Uterus (tissue), 4 donors: ENCODE data around the gene CD226. TPM values are rescaled to one million over a fixed set of nuclear protein-coding genes. Genes with fewer than 3 reads are reported as not detected.

Experiments
- DNase-seq, 2 donors: peaks; one replicate each; pipeline ENCODE4 v3.0.0-alpha.2; 2019 to 2020
- H3K27ac ChIP-seq, 2 donors: fragments of 200-600 bp; sonication (generic); 1 replicate in 1 of 2; 2 replicates in 1 of 2; pipeline ENCODE4 v1.5.1; 2016 to 2018
- H3K27me3 ChIP-seq, 2 donors: fragments of 200-600 bp; sonication (generic); one replicate each; pipeline ENCODE4 v1.5.1; 2018 to 2019; ENCODE audit warnings: control low read depth in 1 of 2
- H3K36me3 ChIP-seq, 2 donors: fragments of 200-600 bp; sonication (generic); one replicate each; pipeline ENCODE4 v1.5.1; 2019; ENCODE audit warnings: control low read depth in 1 of 2
- H3K4me1 ChIP-seq, 2 donors: fragments of 200-600 bp; sonication (generic); one replicate each; pipeline ENCODE4 v1.5.1; 2018 to 2019; ENCODE audit warnings: control low read depth in 1 of 2
- H3K4me3 ChIP-seq, 2 donors: fragments of 200-600 bp; sonication (generic); 1 replicate in 1 of 2; 2 replicates in 1 of 2; pipeline ENCODE4 v1.5.1; 2018 to 2019; ENCODE audit warnings: mild to moderate bottlenecking in 1 of 2
- H3K9me3 ChIP-seq, 2 donors: fragments of 200-600 bp; sonication (generic); one replicate each; pipeline ENCODE4 v1.5.1; 2019; ENCODE audit warnings: control low read depth in 1 of 2
- POLR2A ChIP-seq, 2 donors: fragments of 450-650 bp; IDR thresholded peaks; one replicate each; pipeline ENCODE4 v1.6.1; 2016; ENCODE audit warnings: antibody characterized with exemption in 2 of 2, mild to moderate bottlenecking in 1 of 2, moderate library complexity in 1 of 2
- intact Hi-C: fragments of 100-400 bp; cut with DNase I; formaldehyde crosslinking; loops from one replicate; pipeline ENCODE4 v1.15.1; 2023; ENCODE audit warnings: low total_unique reads
- total RNA-seq, 4 donors: library from RNA; depleted of rRNA in 3 of 4; stranded (reverse); fragments of >200 nt in 3 of 4; gene quantifications; one replicate each; pipeline versions ENCODE4 v1.1.0 to v1.2.4, GENCODE V29; 2014 to 2023
- TF ChIP-seq, protein P1 (sequence below), 4 experiments: fragments of 200-600 bp in 2 of 4; fragments of 450-650 bp in 2 of 4; sonication (generic) in 2 of 4; IDR thresholded peaks; one replicate each; pipeline ENCODE4 v1.5.1; 2016 to 2019; ENCODE audit warnings: antibody characterized with exemption in 4 of 4, mild to moderate bottlenecking in 2 of 4, moderate library complexity in 1 of 4
- donor health status: DM: yes; HTN: yes; CAD: no.

CD226 gene
- total RNA-seq, 4 donors from 2014 or later, result 0.59 to 5.5 (median 2.9) TPM; not detected in 1

- no peak for DNase-seq
- intact Hi-C loops, result no loop called here
These were observed 20.4 kb upstream of the CD226 start for GRCh38 chr18:69968039-69968438.

GRCh38 chr18:69963196-69963595 is 15.5 kb upstream of the CD226 start:
- Histone ChIP-seq H3K27ac (no peak overlapping the region), H3K36me3 (no peaks in the 10 kb centered on the region), H3K4me1 (no peaks in the 10 kb centered on the region), H3K9me3 (no peaks in the 10 kb centered on the region), H3K27me3 (no peaks in the 10 kb centered on the region), H3K4me3 (no peak overlapping the region)
- no peak for DNase-seq
- intact Hi-C loops, result no loop called here
- no peak for TF ChIP-seq POLR2A (IDR thresholded peaks at IDR 0.05)
- TF ChIP-seq, protein P1, sequence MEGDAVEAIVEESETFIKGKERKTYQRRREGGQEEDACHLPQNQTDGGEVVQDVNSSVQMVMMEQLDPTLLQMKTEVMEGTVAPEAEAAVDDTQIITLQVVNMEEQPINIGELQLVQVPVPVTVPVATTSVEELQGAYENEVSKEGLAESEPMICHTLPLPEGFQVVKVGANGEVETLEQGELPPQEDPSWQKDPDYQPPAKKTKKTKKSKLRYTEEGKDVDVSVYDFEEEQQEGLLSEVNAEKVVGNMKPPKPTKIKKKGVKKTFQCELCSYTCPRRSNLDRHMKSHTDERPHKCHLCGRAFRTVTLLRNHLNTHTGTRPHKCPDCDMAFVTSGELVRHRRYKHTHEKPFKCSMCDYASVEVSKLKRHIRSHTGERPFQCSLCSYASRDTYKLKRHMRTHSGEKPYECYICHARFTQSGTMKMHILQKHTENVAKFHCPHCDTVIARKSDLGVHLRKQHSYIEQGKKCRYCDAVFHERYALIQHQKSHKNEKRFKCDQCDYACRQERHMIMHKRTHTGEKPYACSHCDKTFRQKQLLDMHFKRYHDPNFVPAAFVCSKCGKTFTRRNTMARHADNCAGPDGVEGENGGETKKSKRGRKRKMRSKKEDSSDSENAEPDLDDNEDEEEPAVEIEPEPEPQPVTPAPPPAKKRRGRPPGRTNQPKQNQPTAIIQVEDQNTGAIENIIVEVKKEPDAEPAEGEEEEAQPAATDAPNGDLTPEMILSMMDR (IDR thresholded peaks at IDR 0.05), result no peak

More at GRCh38 chr18:69968039-69968438, 20.4 kb upstream of the CD226 start:
- H3K27ac ChIP-seq, result no peak overlapping the region
- TF ChIP-seq, protein P1 (IDR thresholded peaks at IDR 0.05), result no peak
- no peak for TF ChIP-seq POLR2A (IDR thresholded peaks at IDR 0.05)
- no peaks in the 10 kb centered on the region for H3K4me1 ChIP-seq
- H3K36me3 ChIP-seq, result no peaks in the 10 kb centered on the region
- no peak overlapping the region for H3K4me3 ChIP-seq
- H3K27me3 ChIP-seq, result no peaks in the 10 kb centered on the region
- no peaks in the 10 kb centered on the region for H3K9me3 ChIP-seq

DNA sequence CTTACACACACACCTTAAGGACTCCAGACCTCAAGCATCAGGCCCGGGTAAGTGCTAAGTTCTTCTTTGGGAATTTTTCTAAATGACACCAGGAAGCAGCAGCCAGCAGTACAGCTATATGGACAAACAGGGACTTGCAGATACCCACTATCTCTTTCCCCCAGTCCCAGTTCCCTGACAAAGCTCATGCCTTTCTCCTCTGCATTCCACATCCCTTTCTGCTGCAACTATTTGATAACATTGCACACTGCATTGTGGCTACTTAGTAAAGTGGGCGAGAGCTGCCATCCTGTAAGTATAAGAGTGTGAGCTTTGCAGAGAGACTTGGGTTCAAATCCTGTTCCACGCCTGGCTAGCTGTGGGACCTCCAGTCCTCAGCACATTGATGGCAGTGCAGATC is 14.0 kb upstream of the CD226 start:
- no peak for TF ChIP-seq POLR2A (IDR thresholded peaks at IDR 0.05)
- TF ChIP-seq, protein P1 (IDR thresholded peaks at IDR 0.05), result no peak
- H3K4me3 ChIP-seq, result no peak overlapping the region
- intact Hi-C loops, result no loop called here
- H3K36me3 ChIP-seq, result no peaks in the 10 kb centered on the region
- no peak overlapping the region for H3K27ac ChIP-seq
- H3K27me3 ChIP-seq, result no peaks in the 10 kb centered on the region
- H3K9me3 ChIP-seq, result no peaks in the 10 kb centered on the region
- H3K4me1 ChIP-seq, result no peaks in the 10 kb centered on the region
- DNase-seq, result no peak

GRCh38 chr18:69958422-69958821 is 10.7 kb upstream of the CD226 start:
- Histone ChIP-seq H3K4me3 (no peak overlapping the region), H3K27me3 (no peaks in the 10 kb centered on the region), H3K36me3 (no peaks in the 10 kb centered on the region), H3K27ac (no peak overlapping the region), H3K4me1 (no peaks in the 10 kb centered on the region), H3K9me3 (no peaks in the 10 kb centered on the region)
- intact Hi-C loops, result no loop called here
- DNase-seq, result no peak
- no peak for TF ChIP-seq POLR2A (IDR thresholded peaks at IDR 0.05)
- TF ChIP-seq, protein P1 (IDR thresholded peaks at IDR 0.05), result no peak

GRCh38 chr18:69957747-69958146 is 10.1 kb upstream of the CD226 start:
- no peak for DNase-seq
- Histone ChIP-seq H3K27me3 (no peaks in the 10 kb centered on the region), H3K9me3 (no peaks in the 10 kb centered on the region), H3K4me1 (no peaks in the 10 kb centered on the region), H3K4me3 (no peak overlapping the region), H3K27ac (no peak overlapping the region), H3K36me3 (no peaks in the 10 kb centered on the region)
- intact Hi-C loops, result no loop called here
- TF ChIP-seq, protein P1 (IDR thresholded peaks at IDR 0.05), result no peak
- TF ChIP-seq POLR2A (IDR thresholded peaks at IDR 0.05), result no peak
